ENCODE data around the gene DYRK2. TPM values are rescaled to one million over a fixed set of nuclear protein-coding genes. Genes with fewer than 3 reads are reported as not detected.

DYRK2 gene
- total and polyA plus RNA-seq, 2 experiments from 2014 or later, result 7.1 to 34.1 TPM

DNA sequence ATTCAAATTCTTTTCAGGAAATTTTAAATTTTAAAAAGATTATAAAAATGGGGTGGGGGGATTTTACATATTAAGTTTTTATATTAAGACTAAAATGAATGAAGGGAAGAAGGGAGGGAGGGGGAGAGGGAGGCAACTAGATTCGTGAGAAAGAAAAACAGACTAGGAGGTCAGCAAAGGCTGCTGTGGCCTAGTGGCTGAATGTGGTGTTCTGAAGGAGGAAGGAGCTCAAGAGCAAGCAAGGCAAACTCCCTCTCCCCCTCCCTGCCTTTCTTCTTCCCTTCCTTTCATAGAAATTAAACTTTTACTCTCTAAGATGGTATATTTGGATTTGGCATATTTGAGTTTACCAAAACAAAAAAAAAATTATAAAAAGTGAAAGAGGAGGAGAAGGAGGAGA lies 18.1 kb downstream of the DYRK2 start:
- Mint-ChIP-seq H3K36me3 (ENCODE audit: low read depth) (peaks cover under 1% of the 10 kb centered on the region; the same call in 1 of the 3 replicates), H3K4me3 (no peak overlapping the region), H3K27me3 (ENCODE audit: insufficient read depth, low read depth, poor library complexity) (peaks cover 2% of the 10 kb centered on the region), H3K9me3 (no peaks in the 10 kb centered on the region; the same call in 2 of the 3 replicates), H3K27ac (no peak overlapping the region; the same call in 1 of the 2 replicates), H3K4me1 (peaks cover 15% of the 10 kb centered on the region; the same call in 2 of the 3 replicates)
- Histone ChIP-seq H3K4me3 (no peak overlapping the region), H3K36me3 (ENCODE audit: insufficient read depth) (no peaks in the 10 kb centered on the region), H3F3A (replicated peaks; ENCODE audit: low read depth) (no peaks in the 10 kb centered on the region), H3K4me2 (no peak overlapping the region), H3K9me2 (ENCODE audit: insufficient read depth) (peaks cover under 1% of the 10 kb centered on the region; the same call in 1 of the 2 replicates), H4K20me1 (replicated peaks; ENCODE audit: insufficient read depth) (0 out of 2 replicates have a peak, but pooled peaks cover 2% of the 10 kb centered on the region), H3K27ac (ENCODE audit: low read depth) (no peak overlapping the region), H3K27me3 (ENCODE audit: insufficient read depth) (no peaks in the 10 kb centered on the region), H2AFZ (no peak overlapping the region), H3K4me1 (ENCODE audit: insufficient read depth) (peaks cover 5% of the 10 kb centered on the region; the same call in 1 of the 2 replicates), H3K79me2 (replicated peaks; ENCODE audit: insufficient read depth) (peaks cover 19% of the 10 kb centered on the region)
- ATAC-seq, result peak; percentile 70
- no peak for DNase-seq (ENCODE audit: low spot score)
- TF ChIP-seq POLR2AphosphoS5 (IDR thresholded peaks at IDR 0.05; ENCODE audit: low read depth) (no peak), ZNF114 (CRISPR knock-in tag; IDR thresholded peaks at IDR 0.05) (no peak), STAT1 (IDR thresholded peaks at IDR 0.05; ENCODE audit: unreplicated experiment) (no peak)

DNA sequence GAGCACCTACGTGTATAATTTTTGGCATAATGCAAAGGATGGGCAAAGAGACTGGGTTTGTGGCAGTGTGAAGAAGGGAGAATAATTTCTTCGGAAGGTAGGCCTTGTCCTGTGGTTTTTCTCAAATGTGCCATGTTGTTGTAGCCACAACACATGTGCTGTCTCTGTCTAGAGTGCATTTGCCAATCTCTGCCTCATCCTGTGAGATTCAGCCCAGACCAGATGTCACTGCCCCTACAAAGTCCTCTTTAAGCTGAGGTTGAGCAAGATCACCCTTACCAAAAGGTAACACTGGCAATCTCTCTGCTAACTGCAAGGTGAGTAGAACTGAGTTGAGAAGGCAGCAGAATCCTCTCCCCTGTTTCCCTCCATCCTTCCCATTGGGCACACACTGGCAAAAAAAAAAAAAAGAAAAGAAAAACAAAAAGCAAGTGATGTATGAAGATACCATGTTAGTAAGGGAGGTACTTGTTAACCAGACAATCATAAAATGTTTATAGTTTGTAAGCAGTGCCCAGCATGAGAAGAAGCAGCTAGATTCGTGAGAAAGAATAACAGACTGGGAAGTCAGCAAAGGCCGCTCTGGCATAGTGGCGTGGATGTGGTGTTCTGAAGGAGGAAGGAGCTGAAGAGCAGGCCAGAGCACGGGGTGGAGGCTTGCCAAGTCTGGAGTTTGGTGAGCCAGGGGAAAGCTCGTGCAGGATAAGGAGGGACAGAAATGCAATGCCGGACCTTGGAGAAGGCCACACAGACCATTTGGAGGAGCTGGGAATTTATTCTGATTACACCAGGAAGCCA lies 18.9 kb downstream of the DYRK2 start:
- Histone ChIP-seq H3K79me2 (replicated peaks; ENCODE audit: insufficient read depth) (peaks cover 10% of the 10 kb centered on the region), H3K36me3 (ENCODE audit: insufficient read depth) (no peaks in the 10 kb centered on the region), H3K27ac (ENCODE audit: low read depth) (no peak overlapping the region), H3F3A (replicated peaks; ENCODE audit: low read depth) (no peaks in the 10 kb centered on the region), H4K20me1 (replicated peaks; ENCODE audit: insufficient read depth) (0 out of 2 replicates have a peak, but pooled peaks cover 2% of the 10 kb centered on the region), H3K9me2 (ENCODE audit: insufficient read depth) (peaks cover 8% of the 10 kb centered on the region; the same call in 1 of the 2 replicates), H2AFZ (no peak overlapping the region), H3K4me2 (no peak overlapping the region), H3K4me3 (no peak overlapping the region), H3K4me1 (ENCODE audit: insufficient read depth) (peaks cover 5% of the 10 kb centered on the region; the same call in 1 of the 2 replicates), H3K27me3 (ENCODE audit: insufficient read depth) (no peaks in the 10 kb centered on the region)
- Mint-ChIP-seq H3K36me3 (ENCODE audit: low read depth) (peaks cover 9% of the 10 kb centered on the region), H3K27me3 (ENCODE audit: insufficient read depth, low read depth, poor library complexity) (peaks cover 2% of the 10 kb centered on the region), H3K27ac (no peak overlapping the region; the same call in 1 of the 2 replicates), H3K4me1 (peaks cover 15% of the 10 kb centered on the region; the same call in 2 of the 3 replicates), H3K4me3 (no peak overlapping the region), H3K9me3 (peaks cover 7% of the 10 kb centered on the region)
- ATAC-seq (no peak), DNase-seq (ENCODE audit: low spot score) (no peak)
- TF ChIP-seq, protein P1, sequence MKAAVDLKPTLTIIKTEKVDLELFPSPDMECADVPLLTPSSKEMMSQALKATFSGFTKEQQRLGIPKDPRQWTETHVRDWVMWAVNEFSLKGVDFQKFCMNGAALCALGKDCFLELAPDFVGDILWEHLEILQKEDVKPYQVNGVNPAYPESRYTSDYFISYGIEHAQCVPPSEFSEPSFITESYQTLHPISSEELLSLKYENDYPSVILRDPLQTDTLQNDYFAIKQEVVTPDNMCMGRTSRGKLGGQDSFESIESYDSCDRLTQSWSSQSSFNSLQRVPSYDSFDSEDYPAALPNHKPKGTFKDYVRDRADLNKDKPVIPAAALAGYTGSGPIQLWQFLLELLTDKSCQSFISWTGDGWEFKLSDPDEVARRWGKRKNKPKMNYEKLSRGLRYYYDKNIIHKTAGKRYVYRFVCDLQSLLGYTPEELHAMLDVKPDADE (IDR thresholded peaks at IDR 0.05), result no peak
- no peak for TF ChIP-seq JUNB (IDR thresholded peaks at IDR 0.05; ENCODE audit: unreplicated experiment)
- TF ChIP-seq CTCF (conservative IDR thresholded peaks at IDR 0.05; ENCODE audit: low read depth in 2 of 2), result no peak
- TF ChIP-seq ZNF331 (CRISPR knock-in tag; IDR thresholded peaks at IDR 0.05; ENCODE audit: low read depth), result no peak
- TF ChIP-seq ZNF462 (CRISPR knock-in tag; IDR thresholded peaks at IDR 0.05), result no peak
- no peak for TF ChIP-seq EZH2phosphoT487 (IDR thresholded peaks at IDR 0.05; ENCODE audit: unreplicated experiment)
- TF ChIP-seq NANOG (IDR thresholded peaks at IDR 0.05; ENCODE audit: borderline replicate concordance), result no peak
- TF ChIP-seq POLR2AphosphoS5 (IDR thresholded peaks at IDR 0.05; ENCODE audit: low read depth), result no peak
- TF ChIP-seq CREB1 (CRISPR knock-in tag; IDR thresholded peaks at IDR 0.05; ENCODE audit: low read depth), result no peak
- no peak for TF ChIP-seq EZH2 (IDR thresholded peaks at IDR 0.05; ENCODE audit: low read depth, unreplicated experiment)
- TF ChIP-seq STAT1 (IDR thresholded peaks at IDR 0.05; ENCODE audit: unreplicated experiment), result no peak

Measured in GM23338 (cell line).